ENCODE measurements around the gene NFKBIL1. TPM values are rescaled to one million over a fixed set of nuclear protein-coding genes. Genes with fewer than 3 reads are reported as not detected.

NFKBIL1 gene
- total and polyA plus RNA-seq, 2 experiments from 2014 or later = 25.0 to 28.9 TPM

GRCh38 chr6:31535538-31536324 lies 11.7 kb upstream of the NFKBIL1 start:
- TF ChIP-seq EZH2 (IDR thresholded peaks at IDR 0.05; ENCODE audit: borderline replicate concordance) (no peak), EZH2phosphoT487 (IDR thresholded peaks at IDR 0.05; ENCODE audit: low read depth, severe bottlenecking, unreplicated experiment) (no peak)
- TF ChIP-seq, protein P1, sequence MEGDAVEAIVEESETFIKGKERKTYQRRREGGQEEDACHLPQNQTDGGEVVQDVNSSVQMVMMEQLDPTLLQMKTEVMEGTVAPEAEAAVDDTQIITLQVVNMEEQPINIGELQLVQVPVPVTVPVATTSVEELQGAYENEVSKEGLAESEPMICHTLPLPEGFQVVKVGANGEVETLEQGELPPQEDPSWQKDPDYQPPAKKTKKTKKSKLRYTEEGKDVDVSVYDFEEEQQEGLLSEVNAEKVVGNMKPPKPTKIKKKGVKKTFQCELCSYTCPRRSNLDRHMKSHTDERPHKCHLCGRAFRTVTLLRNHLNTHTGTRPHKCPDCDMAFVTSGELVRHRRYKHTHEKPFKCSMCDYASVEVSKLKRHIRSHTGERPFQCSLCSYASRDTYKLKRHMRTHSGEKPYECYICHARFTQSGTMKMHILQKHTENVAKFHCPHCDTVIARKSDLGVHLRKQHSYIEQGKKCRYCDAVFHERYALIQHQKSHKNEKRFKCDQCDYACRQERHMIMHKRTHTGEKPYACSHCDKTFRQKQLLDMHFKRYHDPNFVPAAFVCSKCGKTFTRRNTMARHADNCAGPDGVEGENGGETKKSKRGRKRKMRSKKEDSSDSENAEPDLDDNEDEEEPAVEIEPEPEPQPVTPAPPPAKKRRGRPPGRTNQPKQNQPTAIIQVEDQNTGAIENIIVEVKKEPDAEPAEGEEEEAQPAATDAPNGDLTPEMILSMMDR (IDR thresholded peaks at IDR 0.05; ENCODE audit: poor library complexity) = no peak
- DNase-seq (ENCODE audit: low spot score) = no peak
- H3K9me3 ChIP-seq (ENCODE audit: low read depth) = no peaks in the 10 kb centered on the region
- H3K79me2 ChIP-seq = peaks cover 73% of the 10 kb centered on the region
- H3K27me3 ChIP-seq = no peaks in the 10 kb centered on the region
- peaks cover 92% of the 10 kb centered on the region for H4K20me1 ChIP-seq (ENCODE audit: insufficient read depth, poor library complexity, severe bottlenecking)
- WGBS (ENCODE audit: low lambda C conversion rate, missing lambda C conversion rate) = 47% methylated on average over 2 of the region's 2 CpGs
- no peak overlapping the region for H3K27ac ChIP-seq
- H2AFZ ChIP-seq = no peak overlapping the region
- H3K36me3 ChIP-seq (replicated peaks; ENCODE audit: insufficient read depth, low read depth) = peaks cover 13% of the 10 kb centered on the region
- no peaks in the 10 kb centered on the region for H3K9me2 ChIP-seq (replicated peaks; ENCODE audit: insufficient read depth)
- no peak overlapping the region for H3K4me2 ChIP-seq
- no peak overlapping the region for H3K4me3 ChIP-seq
- H3K4me1 ChIP-seq (ENCODE audit: insufficient read depth) = peaks cover 19% of the 10 kb centered on the region

DNA sequence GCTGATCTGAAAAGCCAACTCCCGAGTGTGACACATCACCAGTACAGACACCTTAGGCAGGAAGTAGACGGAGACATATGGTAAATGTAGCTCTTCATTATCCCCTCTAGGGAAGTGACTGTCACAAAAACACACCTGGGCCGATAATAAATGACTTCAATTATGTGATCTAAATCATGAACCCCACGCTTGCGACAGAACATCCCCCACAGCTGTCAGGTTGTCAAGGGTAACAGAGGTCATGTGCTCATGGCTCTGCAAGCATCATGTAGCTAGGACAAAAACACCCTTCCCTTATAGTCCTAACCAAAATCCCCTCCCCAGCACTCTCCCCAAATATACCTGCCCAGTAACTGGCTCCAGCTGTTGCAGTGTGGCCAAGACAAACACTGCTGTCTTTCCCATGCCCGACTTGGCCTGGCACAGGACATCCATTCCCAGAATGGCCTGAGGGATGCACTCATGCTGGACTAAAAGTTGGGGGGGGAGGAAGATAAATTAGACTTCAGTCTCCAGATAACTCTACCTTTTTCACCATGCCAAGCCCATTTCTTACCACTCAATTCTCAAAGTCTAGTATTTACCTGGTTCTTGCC lies 8.5 kb upstream of the NFKBIL1 start:
- H3K27ac ChIP-seq = no peak overlapping the region
- peaks cover 19% of the 10 kb centered on the region for H3K4me1 ChIP-seq (ENCODE audit: insufficient read depth)
- TF ChIP-seq EZH2 (IDR thresholded peaks at IDR 0.05; ENCODE audit: borderline replicate concordance) (no peak), EZH2phosphoT487 (IDR thresholded peaks at IDR 0.05; ENCODE audit: low read depth, severe bottlenecking, unreplicated experiment) (no peak)
- TF ChIP-seq, protein P1 (IDR thresholded peaks at IDR 0.05; ENCODE audit: poor library complexity) = no peak
- H3K9me2 ChIP-seq (replicated peaks; ENCODE audit: insufficient read depth) = no peaks in the 10 kb centered on the region
- peak overlapping the region; percentile 56 for H3K4me3 ChIP-seq
- no peak overlapping the region for H2AFZ ChIP-seq
- peaks cover 89% of the 10 kb centered on the region for H3K79me2 ChIP-seq
- DNase-seq (ENCODE audit: low spot score) = no peak
- peaks cover 8% of the 10 kb centered on the region for H3K36me3 ChIP-seq (replicated peaks; ENCODE audit: insufficient read depth, low read depth)
- H3K4me2 ChIP-seq = peak overlapping the region; percentile 86
- 86% methylated on average over 6 of the region's 6 CpGs for WGBS (ENCODE audit: low lambda C conversion rate, missing lambda C conversion rate)
- no peaks in the 10 kb centered on the region for H3K9me3 ChIP-seq (ENCODE audit: low read depth)
- H4K20me1 ChIP-seq (ENCODE audit: insufficient read depth, poor library complexity, severe bottlenecking) = peaks cover 73% of the 10 kb centered on the region
- H3K27me3 ChIP-seq = no peaks in the 10 kb centered on the region

GRCh38 chr6:31540640-31541039 lies 6.8 kb upstream of the NFKBIL1 start:
- H3K9me3 ChIP-seq (ENCODE audit: low read depth) = no peaks in the 10 kb centered on the region
- peaks cover 55% of the 10 kb centered on the region for H4K20me1 ChIP-seq (ENCODE audit: insufficient read depth, poor library complexity, severe bottlenecking)
- H3K27me3 ChIP-seq = no peaks in the 10 kb centered on the region
- peaks cover 19% of the 10 kb centered on the region for H3K4me1 ChIP-seq (ENCODE audit: insufficient read depth)
- H3K4me2 ChIP-seq = peak overlapping the region; percentile 86
- no peak for DNase-seq (ENCODE audit: low spot score)
- H3K27ac ChIP-seq = peak overlapping the region; percentile 99
- H2AFZ ChIP-seq = no peak overlapping the region
- TF ChIP-seq, protein P1 (IDR thresholded peaks at IDR 0.05; ENCODE audit: poor library complexity) = no peak
- TF ChIP-seq EZH2phosphoT487 (IDR thresholded peaks at IDR 0.05; ENCODE audit: low read depth, severe bottlenecking, unreplicated experiment) = no peak
- no peak for TF ChIP-seq EZH2 (IDR thresholded peaks at IDR 0.05; ENCODE audit: borderline replicate concordance)
- WGBS (ENCODE audit: low lambda C conversion rate, missing lambda C conversion rate) = 7% methylated on average over 4 of the region's 4 CpGs
- peaks cover 7% of the 10 kb centered on the region for H3K36me3 ChIP-seq (replicated peaks; ENCODE audit: insufficient read depth, low read depth)
- H3K79me2 ChIP-seq = peaks cover 73% of the 10 kb centered on the region
- H3K9me2 ChIP-seq (replicated peaks; ENCODE audit: insufficient read depth) = no peaks in the 10 kb centered on the region
- H3K4me3 ChIP-seq = peak overlapping the region; percentile 56

All from hepatocyte (in vitro differentiated cells).